Measurements from ENCODE around the gene SART3.

SART3 gene

GRCh38 chr12:108602209-108602705, 41.3 kb upstream of the SART3 start:
- no peak for DNase-seq
- TF ChIP-seq POLR2A (IDR thresholded peaks at IDR 0.05; ENCODE audit: low read length) = no peak
- no peak for TF ChIP-seq GATA1 (IDR thresholded peaks at IDR 0.05; ENCODE audit: low read depth, low read length)

- TF ChIP-seq POLR2A (IDR thresholded peaks at IDR 0.05; ENCODE audit: low read length) (no peak), GATA1 (IDR thresholded peaks at IDR 0.05; ENCODE audit: low read depth, low read length) (no peak)
- no peak for DNase-seq
Observed at GRCh38 chr12:108600702-108601007, 39.7 kb upstream of the SART3 start.

- DNase-seq = no peak
- TF ChIP-seq GATA1 (IDR thresholded peaks at IDR 0.05; ENCODE audit: low read depth, low read length) (no peak), POLR2A (IDR thresholded peaks at IDR 0.05; ENCODE audit: low read length) (no peak)
Observed at GRCh38 chr12:108599948-108600701, 39.2 kb upstream of the SART3 start.

- DNase-seq = no peak
- TF ChIP-seq POLR2A (IDR thresholded peaks at IDR 0.05; ENCODE audit: low read length) (no peak), GATA1 (IDR thresholded peaks at IDR 0.05; ENCODE audit: low read depth, low read length) (no peak)
Observed at GRCh38 chr12:108599541-108599940, 38.6 kb upstream of the SART3 start.

GRCh38 chr12:108598553-108599250, 37.7 kb upstream of the SART3 start:
- no peak for DNase-seq
- TF ChIP-seq POLR2A (IDR thresholded peaks at IDR 0.05; ENCODE audit: low read length) (no peak), GATA1 (IDR thresholded peaks at IDR 0.05; ENCODE audit: low read depth, low read length) (no peak)

- DNase-seq = no peak
- no peak for TF ChIP-seq POLR2A (IDR thresholded peaks at IDR 0.05; ENCODE audit: low read length)
- no peak for TF ChIP-seq GATA1 (IDR thresholded peaks at IDR 0.05; ENCODE audit: low read depth, low read length)
Observed at GRCh38 chr12:108597559-108598471, 36.8 kb upstream of the SART3 start, which contains the start of gene TMEM119. TMEM119 (minus strand) TSS chr12:108598084; CDS start chr12:108592383, 5,701 bp downstream.

- no peak for TF ChIP-seq GATA1 (IDR thresholded peaks at IDR 0.05; ENCODE audit: low read depth, low read length)
- TF ChIP-seq POLR2A (IDR thresholded peaks at IDR 0.05; ENCODE audit: low read length) = no peak
- no peak for DNase-seq
Observed at GRCh38 chr12:108596854-108597558, 36.0 kb upstream of the SART3 start.

- TF ChIP-seq POLR2A (IDR thresholded peaks at IDR 0.05; ENCODE audit: low read length) = no peak
- TF ChIP-seq GATA1 (IDR thresholded peaks at IDR 0.05; ENCODE audit: low read depth, low read length) = no peak
- DNase-seq = no peak
Observed at GRCh38 chr12:108595711-108596647, 35.0 kb upstream of the SART3 start.

GRCh38 chr12:108594960-108595710, 34.2 kb upstream of the SART3 start:
- TF ChIP-seq GATA1 (IDR thresholded peaks at IDR 0.05; ENCODE audit: low read depth, low read length) (no peak), POLR2A (IDR thresholded peaks at IDR 0.05; ENCODE audit: low read length) (no peak)
- DNase-seq = no peak

- TF ChIP-seq POLR2A (IDR thresholded peaks at IDR 0.05; ENCODE audit: low read length) (no peak), GATA1 (IDR thresholded peaks at IDR 0.05; ENCODE audit: low read depth, low read length) (no peak)
- DNase-seq = no peak
Observed at GRCh38 chr12:108594323-108594903, 33.4 kb upstream of the SART3 start.

Data from erythroblast (primary cell).